ENCODE data around the gene SMIM7. TPM values are rescaled to one million over a fixed set of nuclear protein-coding genes. Genes with fewer than 3 reads are reported as not detected.

The SMIM7 gene
- total RNA-seq, 1 experiment from 2014 or later, result 55.9 TPM

- Mint-ChIP-seq H3K27me3 (ENCODE audit: low read depth) (no peaks in the 10 kb centered on the region), H3K4me3 (no peak overlapping the region), H3K9me3 (no peaks in the 10 kb centered on the region), H3K27ac (peak overlapping the region; percentile 32), H3K36me3 (no peaks in the 10 kb centered on the region), H3K4me1 (no peaks in the 10 kb centered on the region)
- ATAC-seq (no peak), DNase-seq (ENCODE audit: low spot score) (no peak)
- CTCF ChIA-PET, result interaction anchor here (2.8 kb wide), 1 partner anchor 12 kb away, joined by 6 read pairs; no protein-coding TSS in a partner anchor
- POLR2A ChIA-PET, result no interaction called here
- TF ChIP-seq PREB (CRISPR knock-in tag; IDR thresholded peaks at IDR 0.05; ENCODE audit: borderline replicate concordance) (no peak), FOXK1 (CRISPR knock-in tag; IDR thresholded peaks at IDR 0.05) (no peak), SP1 (CRISPR knock-in tag; conservative IDR thresholded peaks at IDR 0.05) (no peak), ESRRA (CRISPR knock-in tag; IDR thresholded peaks at IDR 0.05; ENCODE audit: borderline replicate concordance) (no peak), NR3C1 (CRISPR knock-in tag; conservative IDR thresholded peaks at IDR 0.05; ENCODE audit: low read depth) (no peak), CREB1 (CRISPR knock-in tag; IDR thresholded peaks at IDR 0.05) (no peak), NFE2L1 (CRISPR knock-in tag; IDR thresholded peaks at IDR 0.05) (no peak), ZNF512 (CRISPR knock-in tag; IDR thresholded peaks at IDR 0.05; ENCODE audit: borderline replicate concordance) (no peak), NFYB (CRISPR knock-in tag; conservative IDR thresholded peaks at IDR 0.05; ENCODE audit: low read depth) (no peak), ATF6 (CRISPR knock-in tag; IDR thresholded peaks at IDR 0.05) (no peak), ZNF671 (CRISPR knock-in tag; IDR thresholded peaks at IDR 0.05) (no peak), SMAD4 (CRISPR knock-in tag; IDR thresholded peaks at IDR 0.05) (no peak), ATF3 (CRISPR knock-in tag; conservative IDR thresholded peaks at IDR 0.05) (no peak), ZNF281 (CRISPR knock-in tag; IDR thresholded peaks at IDR 0.05) (no peak), RORB (CRISPR knock-in tag; IDR thresholded peaks at IDR 0.05) (no peak), ZNF138 (CRISPR knock-in tag; conservative IDR thresholded peaks at IDR 0.05) (no peak), ZBTB21 (CRISPR knock-in tag; IDR thresholded peaks at IDR 0.05; ENCODE audit: borderline replicate concordance) (no peak), ZNF317 (CRISPR knock-in tag; IDR thresholded peaks at IDR 0.05; ENCODE audit: borderline replicate concordance, low read depth) (no peak)
- TF ChIP-seq, protein P1, sequence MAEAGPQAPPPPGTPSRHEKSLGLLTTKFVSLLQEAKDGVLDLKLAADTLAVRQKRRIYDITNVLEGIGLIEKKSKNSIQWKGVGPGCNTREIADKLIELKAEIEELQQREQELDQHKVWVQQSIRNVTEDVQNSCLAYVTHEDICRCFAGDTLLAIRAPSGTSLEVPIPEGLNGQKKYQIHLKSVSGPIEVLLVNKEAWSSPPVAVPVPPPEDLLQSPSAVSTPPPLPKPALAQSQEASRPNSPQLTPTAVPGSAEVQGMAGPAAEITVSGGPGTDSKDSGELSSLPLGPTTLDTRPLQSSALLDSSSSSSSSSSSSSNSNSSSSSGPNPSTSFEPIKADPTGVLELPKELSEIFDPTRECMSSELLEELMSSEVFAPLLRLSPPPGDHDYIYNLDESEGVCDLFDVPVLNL (CRISPR knock-in tag; IDR thresholded peaks at IDR 0.05; ENCODE audit: borderline replicate concordance, low read depth), result no peak
- TF ChIP-seq, protein P2, sequence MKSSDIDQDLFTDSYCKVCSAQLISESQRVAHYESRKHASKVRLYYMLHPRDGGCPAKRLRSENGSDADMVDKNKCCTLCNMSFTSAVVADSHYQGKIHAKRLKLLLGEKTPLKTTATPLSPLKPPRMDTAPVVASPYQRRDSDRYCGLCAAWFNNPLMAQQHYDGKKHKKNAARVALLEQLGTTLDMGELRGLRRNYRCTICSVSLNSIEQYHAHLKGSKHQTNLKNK (CRISPR knock-in tag; IDR thresholded peaks at IDR 0.05), result no peak
Observed at GRCh38 chr19:16599655-16600346, 60.1 kb downstream of the SMIM7 start.

Data from WTC11 (cell line).